GM18511 (cell line): Measurements from ENCODE around the gene COL7A1.

ENCODE experiments used
- ATAC-seq: cut with Tn5 transposase; IDR thresholded peaks from one replicate; pipeline ENCODE4 v1.9.1; 2021; ENCODE audit warnings: mild to moderate bottlenecking, moderate library complexity; ENCODE audit not compliant: unreplicated experiment

Gene COL7A1

DNA sequence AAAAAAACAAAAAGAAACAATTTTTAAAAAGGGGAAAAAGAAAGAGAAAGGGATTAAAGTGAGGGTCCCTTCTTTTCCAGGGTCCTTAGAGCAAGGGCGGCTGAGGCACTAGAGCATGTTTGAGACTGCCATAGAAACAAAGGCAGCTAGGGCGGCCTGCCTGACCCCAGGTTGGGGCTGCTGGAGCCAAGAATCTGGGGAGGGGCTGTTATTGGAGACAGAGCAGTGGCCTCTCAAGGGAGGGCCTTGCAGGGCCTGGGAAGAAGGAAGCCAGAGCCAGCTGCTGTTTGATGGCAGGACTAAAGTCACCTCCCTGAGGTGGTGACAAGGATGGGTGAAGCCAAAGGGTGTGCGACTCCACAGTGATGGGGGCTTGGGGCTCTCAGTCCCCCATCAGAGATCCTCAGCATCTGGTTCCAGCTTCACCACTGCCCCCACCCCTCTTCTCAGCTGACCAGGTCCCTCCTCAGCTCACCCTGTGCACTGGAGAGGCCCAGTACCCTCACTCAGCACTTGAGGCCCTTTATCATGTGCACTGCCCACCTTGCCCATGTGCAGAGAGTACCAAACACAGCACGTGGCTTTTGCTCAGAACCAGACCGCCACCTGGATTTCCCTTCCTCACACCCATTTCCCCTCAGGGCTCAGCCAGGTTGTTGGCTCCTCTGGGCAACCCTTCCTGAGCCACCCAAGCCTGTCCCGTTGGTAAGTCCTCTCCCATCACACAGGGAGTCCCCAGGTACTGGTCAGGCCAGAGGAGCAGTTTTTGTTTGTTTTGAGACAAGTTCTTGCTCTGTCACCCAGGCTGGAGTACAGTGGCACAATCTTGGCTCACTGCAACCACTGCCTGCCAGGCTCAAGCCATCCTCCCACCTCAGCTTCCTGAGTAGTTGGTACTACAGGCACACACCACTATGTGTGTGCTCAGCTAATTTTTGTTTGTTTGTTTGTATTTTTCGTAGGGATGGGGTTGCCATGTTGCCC lies 24.7 kb upstream of the COL7A1 start:
- ATAC-seq, result no peak

DNA sequence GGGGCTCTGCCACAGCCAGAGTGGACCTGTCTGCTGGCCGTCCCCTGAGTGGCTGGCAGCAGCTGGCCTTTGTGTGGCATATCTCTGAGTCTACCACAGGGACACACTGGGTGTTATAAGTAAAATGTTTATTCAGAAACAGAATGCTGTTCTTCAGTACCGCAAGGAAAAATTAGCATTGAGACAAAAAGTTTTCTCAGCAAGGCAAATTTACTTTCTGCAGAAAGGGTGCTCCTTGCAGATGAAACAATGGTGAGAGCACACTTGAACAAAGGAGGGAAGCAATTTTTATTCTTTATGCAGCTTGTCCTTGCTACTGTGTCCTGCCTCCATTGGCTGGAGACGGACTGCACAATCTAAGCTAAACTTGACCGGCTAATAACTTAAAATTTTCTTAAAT lies 22.4 kb upstream of the COL7A1 start:
- ATAC-seq, result no peak

DNA sequence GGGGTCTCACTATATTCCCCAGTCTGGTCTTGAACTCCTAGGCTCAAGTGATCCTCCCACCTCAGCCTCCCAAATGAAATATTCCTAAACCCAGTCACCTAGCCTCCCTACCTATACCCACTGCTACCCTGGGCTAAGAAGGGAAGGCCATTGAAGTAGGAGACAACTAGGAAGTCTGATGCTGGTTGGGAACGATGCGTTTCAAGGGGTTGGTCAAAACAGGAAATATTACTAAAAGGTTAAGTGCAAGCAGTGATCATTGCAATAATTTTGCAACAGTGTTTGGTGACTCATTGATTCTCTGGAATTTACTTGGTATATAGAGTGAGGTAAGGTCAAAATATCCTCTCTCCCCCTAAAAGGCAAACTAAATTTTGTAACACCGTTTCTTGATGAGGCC lies 18.9 kb upstream of the COL7A1 start:
- no peak for ATAC-seq

- ATAC-seq, result no peak
Measured at GRCh38 chr3:48612309-48612708, 17.2 kb upstream of the COL7A1 start.

DNA sequence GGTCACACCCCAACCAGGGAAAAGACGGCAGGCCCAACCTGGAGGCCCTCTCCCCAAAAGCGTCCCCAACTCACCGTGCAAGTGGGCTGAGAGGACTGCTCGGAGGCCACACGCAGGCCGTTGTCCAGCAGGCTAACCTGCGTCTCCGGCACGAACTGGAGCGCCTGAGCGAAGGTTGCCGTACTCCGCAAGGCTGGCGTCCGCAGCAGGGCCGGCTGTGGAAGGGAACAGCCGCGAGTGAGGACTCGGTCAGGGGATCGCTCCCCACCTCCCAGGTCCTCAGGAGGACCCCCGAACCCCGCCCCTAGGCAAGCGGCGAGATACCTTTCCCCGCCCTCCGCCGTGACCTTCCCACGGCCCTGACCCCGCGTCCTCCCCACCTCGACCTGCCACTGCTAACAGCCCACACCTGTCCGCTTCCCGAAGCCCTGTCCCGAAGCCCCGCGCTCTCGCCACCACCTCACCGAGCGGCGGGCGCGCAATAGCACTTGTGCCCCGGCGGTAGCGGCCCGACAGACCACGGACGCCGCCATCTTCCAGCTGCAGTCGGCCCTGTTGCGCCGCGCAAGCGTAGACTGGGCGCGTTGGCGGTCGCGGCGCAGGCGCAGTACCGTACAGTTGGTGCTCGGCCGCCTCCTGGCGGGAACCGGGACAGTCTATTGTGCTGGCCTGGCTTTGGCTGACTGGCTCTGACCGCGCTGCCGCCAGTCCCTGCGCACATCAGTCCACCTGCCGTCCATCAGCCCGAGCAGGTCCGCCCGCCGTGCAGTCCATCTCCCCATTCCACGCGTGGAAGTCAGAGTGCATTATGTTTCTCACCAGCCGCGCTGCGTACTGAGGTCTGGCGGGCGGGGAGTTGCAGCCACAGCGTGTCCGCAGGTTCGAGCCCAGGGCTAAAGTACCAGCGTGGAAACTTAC lies 14.2 kb upstream of the COL7A1 start, which contains the start of gene UQCRC1:
TSS of gene UQCRC1 (minus strand) at position 559 of the 918 bp plus-strand sequence. CDS start at position 533, 26 bp downstream.
- peak; percentile 96 for ATAC-seq

DNA sequence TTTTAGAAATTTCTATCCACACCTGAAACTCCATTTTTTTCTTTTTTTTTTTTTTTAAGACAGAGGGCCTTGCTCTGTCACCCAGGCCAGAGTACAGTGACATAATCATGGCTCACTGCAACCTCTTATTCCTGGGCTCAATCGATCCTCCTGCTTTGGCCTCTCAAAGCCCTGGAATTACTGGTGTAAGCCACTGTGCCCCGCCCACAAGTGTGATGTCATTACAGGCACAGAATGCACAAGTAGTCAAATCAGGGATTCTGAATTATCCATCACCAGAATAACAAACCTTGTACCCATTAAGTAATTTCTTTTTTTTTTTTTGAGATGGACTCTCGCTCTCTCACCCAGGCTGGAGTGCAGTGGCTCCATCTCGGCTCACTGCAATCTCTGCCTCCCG lies 12.4 kb upstream of the COL7A1 start:
- no peak for ATAC-seq

GRCh38 chr3:48601622-48601994 lies 6.5 kb upstream of the COL7A1 start:
- no peak for ATAC-seq

DNA sequence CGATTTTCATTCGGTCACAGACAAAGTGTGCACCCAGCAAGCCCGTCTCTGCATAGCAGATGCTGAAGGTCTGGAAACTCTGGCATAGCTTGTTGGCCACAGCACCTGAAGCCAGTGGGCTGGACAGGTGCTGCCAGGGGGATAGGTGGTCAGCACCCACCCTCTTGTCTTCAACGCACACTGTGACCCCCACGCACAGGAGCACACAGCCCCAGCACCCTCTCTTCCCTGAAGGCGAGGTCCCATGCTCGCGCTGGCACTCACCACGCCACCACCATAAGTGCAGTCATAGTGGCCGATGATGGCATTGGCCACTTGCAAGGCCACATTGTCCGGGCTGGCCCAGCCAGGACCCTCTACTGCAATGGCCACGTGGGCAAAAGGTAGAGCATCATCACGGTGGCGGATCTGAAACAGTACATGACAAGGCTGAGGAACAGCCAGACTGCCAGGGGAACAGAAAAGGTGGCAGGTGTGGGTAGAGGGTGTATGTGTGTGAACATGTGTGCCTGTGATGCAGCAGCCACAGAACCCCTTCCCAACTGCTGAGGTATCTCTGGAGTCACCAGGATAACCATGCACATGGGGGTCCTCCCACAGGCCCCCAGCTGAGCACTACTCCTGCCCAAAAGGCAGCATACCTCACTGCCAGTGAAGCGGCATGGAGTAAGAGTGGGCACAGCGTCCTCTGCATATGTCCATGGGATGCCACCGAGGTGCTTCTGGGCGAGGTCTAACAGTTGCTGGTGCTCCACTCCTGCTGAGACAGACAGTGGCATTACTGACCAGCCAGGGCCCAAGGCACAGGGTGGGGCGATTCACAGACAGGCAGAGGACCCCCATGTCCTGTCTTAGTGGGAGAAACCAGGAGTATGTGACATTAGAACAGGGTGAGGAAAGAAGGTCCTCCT lies 5.8 kb upstream of the COL7A1 start:
- ATAC-seq, result no peak

- no peak for ATAC-seq
Measured at GRCh38 chr3:48599509-48600285, 4.6 kb upstream of the COL7A1 start.

- ATAC-seq, result no peak
Measured at GRCh38 chr3:48599077-48599501, 4.0 kb upstream of the COL7A1 start.

DNA sequence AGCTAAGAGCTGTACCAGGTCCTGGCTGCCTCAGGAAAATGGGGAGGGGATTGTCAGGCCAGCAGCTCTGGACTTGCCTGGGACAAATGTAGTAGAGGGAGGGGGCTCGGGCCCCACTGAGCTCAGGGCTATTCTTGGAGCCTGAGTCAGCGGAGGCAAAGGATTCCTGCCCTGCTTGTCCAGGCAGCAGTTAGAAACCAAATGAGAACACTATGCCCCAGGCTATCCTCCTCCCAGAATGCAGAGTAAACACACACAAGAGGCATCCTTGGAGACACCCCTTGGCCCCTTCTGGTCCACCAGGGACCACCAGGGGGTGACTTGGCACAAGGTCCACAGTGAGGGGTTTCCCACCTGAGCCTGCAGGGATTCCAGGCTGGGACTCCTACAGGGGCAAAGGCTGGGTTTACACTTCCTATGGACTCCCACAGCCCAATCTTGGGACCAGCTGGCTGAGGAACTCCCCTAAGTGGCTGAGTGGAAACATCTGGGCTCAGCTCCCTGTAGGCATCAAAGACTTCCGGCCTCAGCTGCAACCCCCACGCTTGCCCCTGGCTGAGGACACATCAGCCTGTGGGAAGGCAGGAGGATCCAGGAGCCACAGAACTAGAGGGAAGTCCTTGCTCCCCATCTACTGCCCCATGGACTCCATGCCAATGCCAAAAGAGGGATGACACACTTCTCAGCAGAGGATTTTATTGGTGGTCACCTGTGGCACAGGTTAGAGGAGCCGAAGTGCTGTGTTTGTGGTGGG lies 3.4 kb upstream of the COL7A1 start:
- ATAC-seq, result no peak

GRCh38 chr3:48597408-48597800 lies 2.3 kb upstream of the COL7A1 start:
- ATAC-seq, result no peak

DNA sequence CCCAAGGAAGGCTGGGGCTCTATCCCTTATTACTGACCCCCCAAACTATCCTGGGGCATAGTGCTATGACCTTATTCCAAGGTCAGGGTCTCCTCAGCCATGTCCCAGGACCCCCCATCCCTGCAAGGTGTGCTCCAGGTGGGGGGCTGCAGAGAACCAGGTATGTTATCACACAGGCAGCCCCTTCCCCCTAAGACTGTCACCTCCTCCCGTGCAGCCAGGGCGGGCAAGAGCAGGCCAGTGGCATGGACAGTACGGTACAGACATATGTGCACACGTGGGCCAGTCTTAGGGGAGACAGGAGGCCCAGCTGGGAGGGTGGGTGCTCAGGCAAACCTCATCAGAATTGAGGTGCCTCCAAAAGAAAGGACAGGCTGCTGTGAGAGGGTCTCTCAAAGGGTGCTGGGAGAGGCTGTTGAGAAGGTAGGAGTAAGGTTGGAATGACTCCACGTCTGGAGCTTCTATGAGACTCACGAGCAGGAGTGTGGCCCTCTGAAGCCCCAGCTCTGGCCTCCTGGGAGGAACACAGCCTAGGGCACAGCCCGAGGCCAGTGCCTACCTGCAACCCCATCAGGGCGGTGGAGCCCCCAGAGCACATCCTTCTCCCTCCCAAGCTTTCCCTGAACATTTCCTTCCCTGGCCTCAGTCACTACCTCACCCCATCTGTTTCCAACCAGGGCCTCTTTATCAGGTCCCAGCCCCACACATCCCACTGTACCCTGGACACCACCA lies 1.7 kb upstream of the COL7A1 start:
- no peak for ATAC-seq

DNA sequence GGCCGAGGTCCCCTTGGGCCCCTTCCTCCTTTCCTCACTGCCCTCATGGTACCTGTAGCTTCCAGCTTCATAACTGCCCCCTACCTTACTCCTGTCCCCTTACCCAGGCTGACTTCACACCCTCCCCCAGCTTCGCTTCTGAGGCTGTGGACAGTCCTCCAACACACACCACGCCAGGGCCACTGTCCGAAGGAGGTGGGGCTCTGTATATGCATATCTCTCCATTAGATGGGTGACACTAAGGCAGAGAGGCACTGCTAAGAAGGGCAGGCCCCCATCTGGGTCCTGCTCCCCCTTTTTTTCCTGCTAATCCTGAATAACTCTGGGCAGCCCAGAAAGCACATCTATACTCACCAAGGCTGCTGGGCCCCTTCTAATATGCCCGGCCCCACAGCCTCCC lies 1.0 kb upstream of the COL7A1 start:
- ATAC-seq, result no peak

GRCh38 chr3:48595526-48596121 lies 495 bp upstream of the COL7A1 start:
- no peak for ATAC-seq

DNA sequence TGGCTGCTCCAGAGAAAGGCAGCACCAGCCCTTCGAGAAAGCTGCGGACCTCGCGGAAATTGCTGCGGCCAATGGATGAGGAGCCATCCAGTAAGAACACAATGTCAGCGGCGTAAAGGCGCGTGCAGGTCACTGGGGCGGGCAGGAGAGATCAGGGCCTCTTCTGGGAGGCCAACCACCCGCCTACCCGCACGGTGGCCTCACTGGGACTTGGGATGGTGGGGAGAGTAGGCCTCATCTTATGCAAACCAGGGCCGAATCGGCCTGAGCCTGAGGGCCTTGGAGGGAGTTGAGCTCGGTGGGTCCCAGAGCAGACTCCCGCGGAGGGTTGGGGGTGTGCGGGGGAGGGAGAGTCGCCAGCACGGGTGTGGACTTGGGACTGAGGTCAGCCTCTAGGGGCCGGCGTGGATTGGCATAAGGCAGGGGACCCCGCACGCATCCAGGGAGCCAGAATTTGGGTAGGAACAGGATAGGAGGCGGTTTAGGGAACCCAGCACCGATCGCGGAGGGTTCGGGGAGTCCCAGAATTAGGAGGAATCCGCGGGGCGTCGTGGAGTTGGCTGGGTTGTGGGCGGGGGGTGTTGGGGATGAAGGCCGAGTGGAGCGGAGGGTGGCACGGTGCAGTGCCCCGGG lies 596 bp downstream of the COL7A1 start:
- ATAC-seq, result no peak

- no peak for ATAC-seq
Measured at GRCh38 chr3:48593337-48593736, 1.8 kb downstream of the COL7A1 start.
